GM19397 (cell line): ENCODE measurements around the gene DNAJC2.
"Not testable (repeated sequence)": the region's sequence is repeated elsewhere in the genome, so short reads cannot be mapped to it uniquely, and the experiment has no call there.

Experiments
- ATAC-seq: cut with Tn5 transposase; IDR thresholded peaks from one replicate; pipeline ENCODE4 v1.9.1; 2021; ENCODE audit warnings: mild to moderate bottlenecking, moderate library complexity; ENCODE audit not compliant: unreplicated experiment

Gene DNAJC2

DNA sequence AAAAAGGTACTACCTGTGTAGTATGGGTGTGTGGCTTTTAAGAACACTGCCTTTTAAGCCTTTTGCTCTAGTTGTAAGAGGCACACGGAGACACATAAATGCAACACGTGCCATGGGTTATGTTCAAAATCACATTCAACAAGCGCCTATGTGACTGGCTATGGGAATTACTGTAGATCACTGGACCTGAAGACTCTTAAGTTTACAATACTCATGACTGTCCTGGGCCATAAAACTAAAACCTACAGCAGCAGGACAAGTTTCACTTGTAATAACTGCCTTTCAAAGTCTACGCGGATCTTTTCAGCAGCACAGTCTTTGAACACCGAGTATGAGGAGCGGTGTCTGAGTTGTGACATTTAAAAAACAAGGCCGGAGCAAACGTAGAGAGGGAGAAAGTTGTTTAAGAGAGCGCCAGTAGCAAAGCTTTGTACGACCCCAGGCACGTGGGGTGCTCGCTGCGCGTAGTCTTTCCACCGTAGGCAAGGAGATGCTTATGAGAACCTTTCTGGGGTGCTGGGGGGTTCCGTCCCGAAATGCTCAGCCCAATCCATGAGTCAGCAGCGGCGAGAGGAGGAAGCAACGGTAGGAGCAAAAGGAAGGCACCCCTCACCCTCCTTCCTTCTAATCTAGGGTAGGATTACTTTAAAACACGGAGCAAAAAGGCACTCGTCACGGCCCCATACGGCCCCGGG, 662 bp downstream of the DNAJC2 start:
- ATAC-seq = peak; percentile 12

DNA sequence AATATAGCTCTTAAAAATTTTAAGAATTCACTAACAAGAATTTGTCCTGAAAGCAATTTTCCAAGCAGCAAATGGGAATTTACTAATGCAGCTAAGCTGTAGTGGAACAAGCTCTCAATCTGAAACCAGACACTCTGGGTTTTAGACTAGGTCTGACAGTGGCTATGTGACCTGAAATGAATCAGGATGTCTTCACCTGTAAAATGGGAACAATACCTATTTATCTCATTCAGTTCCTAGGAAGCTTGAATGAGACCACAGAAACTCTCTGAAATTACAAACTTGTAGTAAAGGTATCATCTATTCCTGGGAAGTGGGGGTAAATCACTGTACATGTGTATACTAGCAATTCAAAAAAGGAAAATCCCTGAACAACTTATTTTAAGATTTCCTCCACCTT, 1.2 kb downstream of the DNAJC2 start:
- ATAC-seq = no peak

DNA sequence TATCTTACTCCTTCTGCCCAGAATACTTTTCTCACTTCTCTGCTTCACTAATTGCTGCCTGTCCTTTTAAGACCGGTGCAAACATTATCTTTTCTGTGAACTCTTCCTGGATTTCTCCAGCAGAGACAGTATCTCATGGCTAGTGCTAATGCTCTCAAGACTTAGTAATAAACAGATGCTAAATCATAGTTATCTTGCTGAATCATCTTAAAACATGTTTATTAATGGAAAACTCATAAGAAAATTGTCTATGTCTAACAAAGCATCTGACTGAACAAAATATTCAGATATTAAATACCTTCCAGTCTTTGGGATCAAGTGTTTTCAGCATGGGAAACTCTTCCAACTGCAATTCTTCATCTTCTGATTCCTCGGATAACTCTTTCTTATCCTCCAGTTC, 3.1 kb downstream of the DNAJC2 start:
- no peak for ATAC-seq

DNA sequence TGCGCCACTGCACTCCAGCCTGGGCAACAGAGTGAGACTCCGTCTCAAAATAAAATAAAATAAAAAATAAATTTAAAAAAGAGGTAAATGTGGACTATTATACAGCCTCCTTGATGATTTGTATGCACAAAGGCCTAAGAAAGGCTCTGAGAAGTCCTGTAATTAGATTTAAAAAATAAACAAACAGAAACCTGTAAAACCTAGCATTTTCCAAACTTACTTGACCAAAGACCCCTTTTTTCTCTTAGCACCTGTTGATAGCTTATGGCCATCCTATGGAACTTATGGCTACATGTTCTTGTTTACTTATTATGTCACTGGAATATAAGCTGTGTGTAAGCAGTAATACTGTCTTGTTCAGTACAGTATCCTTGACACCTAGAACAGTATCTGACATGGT, 5.7 kb downstream of the DNAJC2 start:
- ATAC-seq = no peak

DNA sequence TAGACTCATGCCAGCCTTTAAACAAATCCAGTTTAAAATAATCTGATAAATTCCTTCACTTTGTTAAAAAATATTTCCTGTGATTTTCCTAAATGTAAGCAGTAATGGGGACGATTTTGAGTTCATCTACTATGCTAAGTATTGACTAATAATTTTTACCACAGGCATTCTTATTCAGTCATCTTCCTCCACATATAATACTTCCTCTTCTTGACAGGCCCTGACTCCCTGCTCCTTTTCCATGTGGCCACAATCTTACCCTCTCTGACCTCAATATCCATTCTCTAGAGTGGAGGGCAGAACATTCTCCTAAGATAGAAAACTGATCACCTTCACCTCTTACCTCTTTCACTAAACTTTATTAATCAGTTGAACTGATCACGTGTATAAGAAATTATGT, 7.8 kb downstream of the DNAJC2 start:
- no peak for ATAC-seq

DNA sequence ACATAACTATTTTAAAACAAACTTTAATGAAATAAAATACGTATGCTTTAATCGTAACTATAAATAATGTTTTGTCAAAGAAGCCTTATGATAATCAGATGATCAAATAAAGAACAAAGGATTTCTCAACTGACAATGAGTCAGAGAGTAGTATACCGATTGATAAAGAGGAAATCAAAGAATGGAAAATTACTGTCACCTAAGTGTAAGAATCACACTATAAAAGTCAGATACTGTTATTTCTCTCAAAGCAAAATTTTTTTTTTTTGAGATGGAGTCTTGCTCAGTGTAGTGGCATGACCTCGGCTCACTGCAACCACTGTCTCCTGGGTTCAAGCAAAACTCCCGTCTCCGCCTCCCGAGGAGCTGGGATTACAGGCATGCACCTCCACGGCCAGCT, 18.8 kb downstream of the DNAJC2 start:
- ATAC-seq = no peak

DNA sequence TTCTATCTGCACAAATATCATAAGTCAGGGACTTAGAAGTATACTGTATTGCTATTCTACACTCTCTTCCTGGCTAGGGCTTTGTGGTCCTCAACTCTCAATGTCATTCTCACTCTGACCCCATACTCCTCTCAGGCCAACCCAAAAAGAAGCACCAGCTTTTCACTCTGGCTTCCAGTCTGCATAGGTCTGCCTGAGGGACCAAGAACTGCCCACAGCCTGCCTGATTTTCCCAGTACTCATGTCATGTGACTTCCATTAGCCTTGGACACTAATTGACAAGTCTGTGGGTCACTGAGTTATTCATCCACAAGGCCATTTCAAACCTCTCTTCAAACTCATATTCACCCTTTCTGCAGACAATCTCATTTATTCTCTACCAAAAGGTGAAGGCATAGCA, 27.6 kb downstream of the DNAJC2 start:
- ATAC-seq = no peak

DNA sequence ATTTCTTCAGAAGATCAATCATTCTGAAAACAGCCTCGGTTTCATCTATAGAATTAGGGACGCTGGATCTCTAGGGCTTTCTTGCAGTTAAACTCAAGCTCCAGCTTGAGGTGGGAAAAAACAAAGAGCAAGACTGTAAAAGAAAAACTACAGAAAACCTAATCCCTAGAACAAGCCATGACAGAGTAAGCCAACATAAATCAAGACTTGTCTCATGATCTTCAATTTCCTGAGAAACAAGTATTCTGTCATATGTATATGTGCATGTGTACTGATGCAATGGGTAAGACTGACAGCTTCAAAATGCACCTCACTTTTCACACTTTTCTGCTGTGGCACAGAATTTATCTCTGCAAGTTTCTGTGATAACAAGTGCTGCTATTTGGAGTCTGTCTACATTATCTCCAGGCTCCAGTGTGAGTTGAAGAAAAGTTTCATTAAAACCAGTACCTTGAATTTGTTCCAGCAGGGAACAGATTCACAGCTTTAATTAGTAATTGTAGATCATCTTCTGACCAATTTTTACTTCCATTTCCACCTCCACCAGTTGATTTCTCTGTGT, 28.1 kb downstream of the DNAJC2 start:
- ATAC-seq = no peak

DNA sequence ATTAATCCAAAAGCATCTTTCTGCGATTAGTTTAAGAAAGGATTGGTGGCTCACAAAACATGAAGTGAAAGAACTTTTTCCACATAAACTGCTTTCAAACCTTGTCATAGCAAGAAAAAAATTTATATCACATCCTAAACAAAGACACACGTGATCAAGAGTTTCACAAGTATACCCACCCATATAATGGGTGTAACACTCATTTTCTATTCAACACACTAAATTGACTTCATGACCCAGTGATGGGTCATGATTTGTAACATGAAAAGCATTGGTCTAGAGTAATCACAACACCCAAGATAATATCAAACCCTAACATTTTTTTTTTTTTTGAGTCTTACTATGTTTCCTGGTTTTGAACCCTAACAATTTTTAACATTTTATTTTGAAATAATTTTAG, 29.7 kb downstream of the DNAJC2 start:
- no peak for ATAC-seq

DNA sequence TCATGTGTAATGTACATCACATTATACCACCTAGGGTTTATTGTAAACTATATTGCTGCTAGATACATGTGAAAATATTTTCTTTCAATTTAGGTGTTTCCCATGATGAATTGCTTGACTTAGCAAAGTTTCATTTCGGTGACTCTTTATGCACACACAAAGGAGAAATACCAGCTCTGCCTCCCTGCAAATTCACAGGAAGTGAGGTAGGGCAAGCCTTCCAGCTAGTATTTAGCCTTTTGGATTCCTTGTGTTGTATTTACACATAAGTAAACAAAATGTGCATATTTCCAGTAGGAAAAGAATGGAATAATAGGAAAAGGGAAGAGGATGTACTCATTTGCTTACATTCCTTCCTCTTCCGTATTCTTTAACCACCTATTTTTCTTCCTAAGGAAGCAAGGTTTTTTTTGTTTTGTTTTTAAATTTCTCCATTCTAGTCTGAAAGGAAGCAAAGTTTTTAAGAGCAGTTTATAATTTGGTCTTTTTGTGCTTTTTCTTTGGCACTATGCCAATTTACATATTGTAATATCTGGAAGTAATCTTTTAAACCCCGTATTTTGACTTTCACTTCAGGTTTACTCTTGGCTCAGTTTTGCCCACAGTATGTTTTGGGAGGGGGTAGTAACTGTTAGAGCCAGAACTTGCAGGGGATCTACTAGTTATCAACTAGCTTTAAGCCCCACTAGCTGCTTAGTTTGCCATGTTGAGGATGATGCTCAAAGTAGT, 36.9 kb downstream of the DNAJC2 start:
- no peak for ATAC-seq

DNA sequence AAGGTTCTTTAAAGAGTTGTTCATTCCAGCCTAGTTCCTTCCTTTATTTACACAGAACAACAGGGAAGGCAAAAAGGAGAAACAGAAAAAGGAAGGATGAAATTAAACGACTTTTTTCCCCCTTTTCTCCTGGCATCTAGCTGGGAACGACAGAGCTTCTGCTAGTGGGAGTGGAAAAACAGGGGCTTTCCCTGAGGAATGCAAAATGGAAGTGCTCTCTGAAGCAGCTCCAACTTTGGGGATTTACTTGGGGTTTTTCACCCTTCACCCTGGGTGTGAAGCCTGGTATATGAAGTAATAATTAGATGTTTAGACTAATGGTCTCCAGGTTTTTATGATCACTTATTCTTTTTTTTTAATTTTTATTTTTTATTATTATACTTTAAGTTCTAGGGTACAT, 43.1 kb downstream of the DNAJC2 start:
- no peak for ATAC-seq

DNA sequence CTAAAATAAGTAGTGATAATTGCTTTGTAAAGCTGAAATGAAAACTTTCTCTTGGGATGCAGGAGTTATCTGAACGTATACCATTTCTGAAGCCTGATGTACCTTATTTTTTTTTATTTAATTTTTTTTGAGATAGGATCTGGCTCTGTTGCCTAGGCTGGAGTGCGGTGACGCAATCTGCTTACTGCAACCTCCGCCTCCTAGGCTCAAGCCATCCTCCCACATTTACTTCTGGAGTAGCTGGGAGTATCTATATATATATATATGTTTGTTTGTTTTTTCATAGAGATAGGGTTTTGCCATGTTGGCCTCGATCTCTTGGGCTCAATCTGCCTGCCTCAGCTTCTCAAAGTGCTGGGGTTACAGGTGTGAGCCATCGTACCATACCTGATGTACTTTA, 44.9 kb downstream of the DNAJC2 start:
- ATAC-seq = no peak

DNA sequence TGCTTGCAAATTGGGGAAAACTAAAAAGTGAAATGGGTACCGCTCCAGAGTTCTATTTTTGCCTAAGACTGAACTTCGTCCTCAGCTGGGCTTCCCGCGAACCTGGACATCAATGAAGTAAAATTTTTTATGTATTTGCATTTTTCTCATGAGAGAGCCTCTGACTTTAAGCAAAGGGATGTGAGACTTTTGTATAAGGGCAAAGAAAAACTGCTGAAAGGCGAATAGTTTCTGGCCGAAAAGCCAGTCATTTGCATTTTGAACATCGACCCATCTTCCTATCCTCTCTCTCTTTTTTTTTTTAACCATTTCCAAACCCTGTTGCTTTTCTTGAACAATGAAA, 46.8 kb downstream of the DNAJC2 start:
- ATAC-seq = peak; percentile 26

DNA sequence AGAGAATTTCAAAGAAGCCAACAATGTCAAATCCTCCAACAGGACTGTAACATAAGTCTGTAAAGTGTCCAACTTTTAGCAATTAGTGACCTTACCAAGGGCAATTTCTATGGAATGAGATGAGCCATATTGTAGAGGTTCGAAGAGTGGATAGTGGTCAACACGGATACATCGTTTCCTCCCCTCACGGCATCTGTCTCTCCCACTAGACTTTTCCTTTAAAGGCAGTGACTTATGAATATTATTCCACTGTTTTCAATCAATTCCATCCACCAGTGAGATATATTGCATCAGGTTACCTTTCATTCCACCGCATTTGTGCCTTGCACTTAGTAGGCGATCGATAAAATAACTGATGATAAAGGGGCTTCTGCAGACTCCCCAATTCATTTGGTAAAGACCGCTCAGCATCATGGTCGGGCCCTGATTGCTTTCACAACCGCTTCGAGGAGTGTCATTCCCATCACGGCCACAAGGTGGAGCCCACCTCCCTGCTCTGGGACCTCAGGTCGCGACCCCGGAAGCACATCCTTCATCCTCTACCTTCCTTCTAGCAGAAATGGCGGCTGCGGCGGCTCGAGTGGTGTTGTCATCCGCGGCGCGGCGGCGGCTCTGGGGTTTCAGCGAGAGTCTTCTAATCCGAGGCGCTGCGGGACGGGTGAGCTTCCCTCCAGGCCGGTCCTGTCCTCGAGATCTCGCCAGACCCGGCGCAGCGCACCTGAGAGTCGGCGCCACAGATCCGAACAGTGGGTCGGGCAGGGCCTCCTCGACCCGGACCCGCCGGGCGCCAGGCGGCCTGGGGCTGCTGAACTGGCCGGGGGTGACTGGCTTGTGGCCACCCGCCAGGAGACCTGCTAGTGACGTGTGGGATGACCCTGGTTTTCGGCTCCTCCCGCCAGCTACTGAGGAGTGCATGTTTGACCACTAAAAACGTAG, 47.4 kb downstream of the DNAJC2 start, which contains the start of gene PMPCB:
TSS of gene PMPCB (plus strand) at position 535 of the 936 bp plus-strand sequence. CDS start at position 560, 25 bp downstream.
- ATAC-seq = peak; percentile 88

DNA sequence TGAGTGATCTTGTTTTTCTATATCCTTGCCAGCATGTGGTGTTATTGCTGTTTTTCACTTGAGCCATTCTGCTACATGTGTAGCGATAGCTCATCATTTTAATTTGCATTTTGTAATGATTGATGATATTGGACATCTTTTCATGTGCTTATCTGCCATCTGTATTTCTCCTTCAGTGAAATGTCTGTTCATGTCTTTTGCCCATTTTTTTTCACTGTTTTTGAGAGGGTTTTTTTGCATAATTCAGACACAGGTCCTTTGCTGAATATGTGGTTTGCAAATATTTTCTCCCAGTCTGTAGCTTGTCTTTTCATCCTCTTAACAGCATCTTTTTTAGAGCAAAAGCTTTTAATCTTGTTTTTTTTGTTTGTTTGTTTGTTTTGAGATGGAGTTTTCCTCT, 51.0 kb downstream of the DNAJC2 start:
- ATAC-seq = no peak

DNA sequence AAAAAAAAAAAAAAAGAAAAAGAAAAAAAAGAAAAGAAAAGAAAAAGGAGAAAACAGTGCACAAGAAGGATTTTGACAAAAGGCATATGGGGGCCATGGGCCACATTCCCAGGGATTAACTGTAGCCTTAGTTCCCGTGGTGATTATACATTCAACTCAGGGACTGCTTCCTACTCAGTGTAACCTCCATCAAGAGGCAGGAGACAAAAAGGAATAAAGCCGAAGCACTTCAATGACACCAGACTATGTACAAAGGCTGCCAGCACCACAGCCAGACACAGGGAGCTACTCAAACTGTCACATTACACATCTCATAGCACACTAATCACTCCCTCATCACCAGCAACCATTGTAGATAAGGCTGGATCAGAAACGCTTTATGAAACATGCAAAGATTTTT, 52.4 kb downstream of the DNAJC2 start:
- ATAC-seq = no peak

DNA sequence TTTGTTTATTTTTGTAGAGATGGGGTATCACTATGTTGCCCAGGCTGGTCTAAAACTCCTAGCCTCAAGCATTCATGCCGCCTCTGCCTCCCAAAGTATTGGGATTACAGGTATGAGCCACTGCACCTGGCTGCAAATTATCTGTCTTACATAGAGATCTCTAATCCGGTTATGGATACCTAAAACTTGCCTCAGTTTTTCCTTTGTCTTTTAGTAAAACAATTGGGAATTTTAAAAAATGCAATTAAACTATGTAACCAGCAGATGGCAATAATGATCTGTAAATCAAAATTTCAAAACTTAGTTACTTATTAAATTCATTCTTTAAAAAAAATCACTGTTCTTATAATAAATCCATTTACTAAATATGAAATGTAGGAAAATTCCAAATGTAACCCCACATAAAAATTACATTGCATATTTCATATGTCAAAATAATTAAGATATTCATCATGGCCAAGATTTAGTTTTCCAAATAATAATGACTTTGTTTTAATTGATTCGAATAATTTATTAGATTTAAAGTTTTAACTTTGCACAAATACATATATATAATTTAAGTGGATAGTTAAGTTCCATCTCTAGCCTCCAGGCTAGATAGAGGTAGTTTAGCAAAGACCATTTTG, 61.7 kb downstream of the DNAJC2 start:
- ATAC-seq = not testable (repeated sequence)

DNA sequence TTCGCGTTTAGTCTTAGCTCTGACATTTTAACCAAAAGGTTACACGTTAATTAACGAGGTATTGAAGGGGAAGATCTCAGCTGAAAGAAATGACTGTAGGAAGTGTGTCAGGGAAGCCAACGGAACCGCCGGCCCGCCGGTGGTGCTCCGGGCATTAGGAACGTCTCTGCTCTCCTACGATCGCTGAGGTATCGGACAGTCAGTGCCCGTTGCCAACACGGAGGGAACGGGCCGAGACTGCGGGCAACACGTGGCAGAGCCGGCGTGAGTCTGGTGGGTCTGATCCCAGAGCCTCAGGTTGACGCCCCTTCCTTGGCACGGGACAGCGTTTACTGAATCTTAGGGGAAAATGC, 63.8 kb downstream of the DNAJC2 start:
- ATAC-seq = not testable (repeated sequence)

DNA sequence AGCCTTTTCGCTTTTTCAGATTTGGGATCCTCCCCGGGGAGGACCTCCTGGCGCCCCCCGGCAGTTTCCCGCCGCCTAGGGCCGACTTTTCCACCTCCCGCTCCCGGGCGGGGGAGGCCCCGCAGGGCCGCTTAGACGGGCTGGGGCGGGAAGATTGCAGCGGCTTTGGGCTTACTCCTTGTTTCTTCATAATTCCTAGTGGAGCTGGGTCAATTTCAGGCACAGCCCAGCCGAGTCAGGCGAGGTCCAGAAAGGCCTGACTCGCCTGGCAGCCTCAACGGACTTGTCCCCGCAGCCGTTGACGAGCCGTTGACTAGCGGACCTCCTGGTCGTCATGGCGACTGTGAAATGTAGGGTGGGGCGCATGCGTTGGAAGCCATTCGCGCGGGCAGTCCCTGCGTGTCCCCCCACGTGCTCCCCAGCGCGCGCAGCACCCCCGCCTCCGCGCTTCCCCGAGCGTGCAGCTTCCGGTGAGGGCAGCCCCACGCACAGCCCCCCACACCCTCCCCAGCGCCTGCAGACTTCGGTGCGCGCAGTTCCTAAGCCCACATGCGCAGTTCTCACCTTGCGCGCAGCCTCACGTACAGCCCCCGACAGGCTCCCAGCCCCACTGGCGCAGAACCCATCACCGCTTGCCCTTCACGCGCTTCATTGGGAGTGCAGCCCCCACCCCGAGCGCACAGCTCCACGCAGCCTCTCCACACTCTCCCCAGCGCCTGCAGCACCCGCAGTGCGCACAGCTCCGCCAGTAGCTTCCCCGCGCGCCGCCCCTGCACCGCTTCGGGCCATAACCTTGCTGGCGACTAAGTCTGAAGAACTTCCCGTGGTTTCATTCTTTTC, 64.4 kb downstream of the DNAJC2 start:
- ATAC-seq = peak; percentile 93

DNA sequence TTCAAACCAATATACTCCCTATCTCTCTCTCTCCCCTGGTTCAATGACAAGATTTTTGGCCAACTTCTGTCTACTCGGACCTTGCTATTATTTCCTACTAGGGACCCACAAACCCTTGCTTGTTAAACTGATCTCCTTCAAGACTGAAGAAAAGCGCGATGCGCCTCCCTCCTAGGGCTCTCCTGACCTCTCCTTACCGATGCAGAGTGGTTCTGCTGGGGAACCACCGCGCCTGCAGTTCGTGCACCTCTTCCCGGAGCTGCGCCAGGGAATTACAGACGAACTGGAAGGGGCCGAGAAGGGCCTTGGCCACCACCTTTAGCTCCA, 65.0 kb downstream of the DNAJC2 start:
- ATAC-seq = peak; percentile 37
